ENCODE results near the gene SWI5. TPM values are rescaled to one million over a fixed set of nuclear protein-coding genes. Genes with fewer than 3 reads are reported as not detected.

SWI5 gene
- total RNA-seq, 1 experiment from 2014 or later = 18.0 TPM

DNA sequence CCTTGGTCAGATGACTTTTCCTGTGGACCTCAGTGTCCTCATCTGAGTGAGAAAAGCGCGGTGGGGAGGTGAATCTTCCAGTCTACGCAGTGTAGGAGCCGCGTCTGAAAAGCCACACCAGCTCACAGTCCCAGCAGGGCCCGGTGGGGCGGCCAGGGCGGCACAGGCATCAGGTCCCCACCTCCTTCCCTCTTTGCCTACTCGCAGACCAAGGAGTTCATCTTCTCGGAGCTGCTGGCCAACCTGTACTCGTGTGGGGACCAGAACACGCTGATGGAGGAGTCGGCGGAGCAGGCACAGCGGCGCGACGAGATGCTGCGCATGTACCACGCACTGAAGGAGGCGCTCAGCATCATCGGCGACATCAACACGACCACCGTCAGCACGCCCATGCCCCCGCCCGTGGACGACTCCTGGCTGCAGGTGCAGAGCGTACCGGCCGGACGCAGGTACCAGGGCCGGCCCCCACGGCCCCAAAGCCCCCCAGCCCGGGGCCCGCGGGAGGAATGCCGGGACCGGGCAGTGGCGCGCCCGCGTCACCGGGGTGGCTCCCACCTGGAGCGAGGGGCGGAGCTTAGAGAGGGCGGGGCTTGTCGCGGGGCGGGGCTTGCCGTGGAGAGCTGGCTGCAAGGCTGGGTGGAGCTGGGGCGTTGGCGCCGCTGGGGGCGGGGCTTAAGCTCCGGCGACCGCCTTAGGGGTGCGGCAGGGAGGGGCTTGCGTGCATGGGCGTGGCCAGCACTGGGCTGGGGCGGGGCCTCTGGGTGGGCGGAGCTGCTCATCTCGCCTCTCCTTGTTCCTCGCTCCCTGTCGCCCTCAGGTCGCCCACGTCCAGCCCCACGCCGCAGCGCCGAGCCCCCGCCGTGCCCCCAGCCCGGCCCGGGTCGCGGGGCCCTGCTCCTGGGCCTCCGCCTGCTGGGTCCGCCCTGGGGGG is 25.9 kb upstream of the SWI5 start:
- H3K27me3 ChIP-seq (replicated peaks; ENCODE audit: control insufficient read depth, insufficient read depth, low read length) = no peaks in the 10 kb centered on the region
- peaks cover 20% of the 10 kb centered on the region for H3K36me3 Mint-ChIP-seq (ENCODE audit: insufficient read depth, unreplicated experiment)
- ChIA-PET POLR2A (interaction anchor here (0.5 to 1.5 kb wide), 7 partner anchors 21 to 663 kb away, joined by 3 to 15 read pairs (median 4); partner anchors contain the start of genes GOLGA2 and SWI5), CTCF (interaction anchor here (0.6 to 2.0 kb wide), 12 partner anchors 9 to 91 kb away, joined by 3 to 9 read pairs (median 5); partner anchors contain the start of genes DNM1, GOLGA2 and SWI5)
- intact Hi-C loops (cut with micrococcal nuclease; ENCODE audit: unreplicated experiment) = loop anchor here (1.0 kb wide), 2 partner anchors 26 to 32 kb away; partner anchors contain the start of genes GOLGA2 and SWI5
- no peaks in the 10 kb centered on the region for H3K36me3 ChIP-seq (ENCODE audit: control insufficient read depth, insufficient read depth, low read length)
- peak; percentile 97 to 99 for DNase-seq
- H3K4me1 ChIP-seq = peaks cover 7% of the 10 kb centered on the region; the same call in 1 of the 2 replicates
- H3K27me3 Mint-ChIP-seq (ENCODE audit: insufficient read depth, unreplicated experiment) = no peaks in the 10 kb centered on the region
- no peaks in the 10 kb centered on the region for H3K9me3 Mint-ChIP-seq (ENCODE audit: unreplicated experiment)
- no peak overlapping the region for H3K27ac Mint-ChIP-seq (ENCODE audit: unreplicated experiment)
- BruUV-seq (replicated peaks) = no TSS peak
- H3K4me1 Mint-ChIP-seq (ENCODE audit: low read depth, unreplicated experiment) = peaks cover 13% of the 10 kb centered on the region
- H3K4me3 ChIP-seq (ENCODE audit: low read depth, low read length) = peak overlapping the region; percentile 73
- TF ChIP-seq, protein P1, sequence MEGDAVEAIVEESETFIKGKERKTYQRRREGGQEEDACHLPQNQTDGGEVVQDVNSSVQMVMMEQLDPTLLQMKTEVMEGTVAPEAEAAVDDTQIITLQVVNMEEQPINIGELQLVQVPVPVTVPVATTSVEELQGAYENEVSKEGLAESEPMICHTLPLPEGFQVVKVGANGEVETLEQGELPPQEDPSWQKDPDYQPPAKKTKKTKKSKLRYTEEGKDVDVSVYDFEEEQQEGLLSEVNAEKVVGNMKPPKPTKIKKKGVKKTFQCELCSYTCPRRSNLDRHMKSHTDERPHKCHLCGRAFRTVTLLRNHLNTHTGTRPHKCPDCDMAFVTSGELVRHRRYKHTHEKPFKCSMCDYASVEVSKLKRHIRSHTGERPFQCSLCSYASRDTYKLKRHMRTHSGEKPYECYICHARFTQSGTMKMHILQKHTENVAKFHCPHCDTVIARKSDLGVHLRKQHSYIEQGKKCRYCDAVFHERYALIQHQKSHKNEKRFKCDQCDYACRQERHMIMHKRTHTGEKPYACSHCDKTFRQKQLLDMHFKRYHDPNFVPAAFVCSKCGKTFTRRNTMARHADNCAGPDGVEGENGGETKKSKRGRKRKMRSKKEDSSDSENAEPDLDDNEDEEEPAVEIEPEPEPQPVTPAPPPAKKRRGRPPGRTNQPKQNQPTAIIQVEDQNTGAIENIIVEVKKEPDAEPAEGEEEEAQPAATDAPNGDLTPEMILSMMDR (IDR thresholded peaks at IDR 0.05; ENCODE audit: insufficient read depth in 1 of 2, low read depth in 1 of 2, low read length in 1 of 2, severe bottlenecking in 1 of 2, unreplicated experiment in 1 of 2) = no peak
- peak overlapping the region; percentile 75 for H3K4me3 Mint-ChIP-seq (ENCODE audit: unreplicated experiment)
- H3K9me3 ChIP-seq = no peaks in the 10 kb centered on the region

DNA sequence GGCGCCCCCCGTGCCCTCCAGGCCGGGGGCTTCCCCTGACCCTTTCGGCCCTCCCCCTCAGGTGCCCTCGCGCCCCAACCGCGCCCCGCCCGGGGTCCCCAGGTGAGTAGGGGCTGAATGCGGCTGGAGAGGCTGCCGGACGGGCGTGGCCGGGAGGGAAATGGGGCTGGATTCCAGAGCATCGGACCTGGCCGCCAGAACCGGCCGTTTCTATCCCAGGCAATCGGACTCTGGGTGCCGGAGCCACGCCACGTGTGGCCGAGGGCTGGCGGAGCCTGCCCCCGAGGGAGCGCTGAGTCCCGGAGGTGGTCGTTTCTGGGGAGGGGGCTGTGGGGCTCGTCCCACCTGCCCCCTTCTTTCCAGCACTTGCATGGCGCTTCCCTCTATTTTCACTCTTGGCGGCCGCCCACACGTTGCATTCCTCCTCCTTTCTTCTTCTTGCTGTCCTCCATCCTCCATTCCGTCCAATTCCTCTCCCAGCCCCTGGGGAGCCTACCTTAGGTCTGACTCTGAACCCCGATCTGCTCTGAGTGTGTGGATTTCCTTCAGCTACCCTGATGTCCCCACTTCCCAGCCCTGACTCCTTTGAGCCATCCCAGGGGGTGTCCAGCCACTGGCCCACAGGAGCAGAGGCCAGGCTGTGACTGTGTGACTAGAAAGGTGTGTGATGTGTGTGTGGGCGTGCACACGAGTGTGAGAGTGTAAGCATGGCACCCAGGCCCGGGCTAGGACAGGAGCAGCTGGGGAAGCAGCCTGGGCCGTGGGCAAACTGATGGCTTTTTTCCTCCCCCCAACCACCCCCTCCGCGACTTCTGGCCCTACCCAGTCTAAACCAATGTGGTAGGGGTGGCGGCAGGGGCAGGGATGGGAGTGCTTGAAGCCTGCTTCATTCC is 25.0 kb upstream of the SWI5 start:
- no peak overlapping the region for H3K27ac Mint-ChIP-seq (ENCODE audit: unreplicated experiment)
- Histone ChIP-seq H3K9me3 (no peaks in the 10 kb centered on the region), H3K4me3 (ENCODE audit: low read depth, low read length) (peak overlapping the region; percentile 73), H3K4me1 (peaks cover 7% of the 10 kb centered on the region; the same call in 1 of the 2 replicates), H3K27me3 (replicated peaks; ENCODE audit: control insufficient read depth, insufficient read depth, low read length) (no peaks in the 10 kb centered on the region), H3K36me3 (ENCODE audit: control insufficient read depth, insufficient read depth, low read length) (no peaks in the 10 kb centered on the region)
- no TSS peak for BruUV-seq (replicated peaks)
- DNase-seq = no peak
- H3K36me3 Mint-ChIP-seq (ENCODE audit: insufficient read depth, unreplicated experiment) = peaks cover 28% of the 10 kb centered on the region
- TF ChIP-seq, protein P1 (IDR thresholded peaks at IDR 0.05; ENCODE audit: insufficient read depth in 1 of 2, low read depth in 1 of 2, low read length in 1 of 2, severe bottlenecking in 1 of 2, unreplicated experiment in 1 of 2) = no peak
- H3K4me1 Mint-ChIP-seq (ENCODE audit: low read depth, unreplicated experiment) = peaks cover 8% of the 10 kb centered on the region
- CTCF ChIA-PET = interaction anchor here (0.8 to 2.0 kb wide), 8 partner anchors 8 to 90 kb away, joined by 3 to 9 read pairs (median 6); partner anchors contain the start of genes DNM1, GOLGA2 and SWI5
- H3K9me3 Mint-ChIP-seq (ENCODE audit: unreplicated experiment) = no peaks in the 10 kb centered on the region
- H3K27me3 Mint-ChIP-seq (ENCODE audit: insufficient read depth, unreplicated experiment) = no peaks in the 10 kb centered on the region
- H3K4me3 Mint-ChIP-seq (ENCODE audit: unreplicated experiment) = peak overlapping the region; percentile 75
- POLR2A ChIA-PET = interaction anchor here (0.5 to 1.5 kb wide), 6 partner anchors 22 to 226 kb away, joined by 3 to 15 read pairs (median 4); partner anchors contain the start of genes GOLGA2 and SWI5
- intact Hi-C loops (cut with micrococcal nuclease; ENCODE audit: unreplicated experiment) = loop anchor here (1.0 kb wide), 2 partner anchors 25 to 33 kb away; partner anchors contain the start of genes GOLGA2 and SWI5
